HEK293 (cell line): Measurements from ENCODE around the gene HOXD1.

Experiments used
- CTCF ChIA-PET: fragments of 350-600 bp; formaldehyde crosslinking; extraction: SDS; loops from one replicate; lab custom pipeline; 2021; ENCODE audit warnings: antibody characterized with exemption; lab: Yijun Ruan, JAX
- POLR2A ChIA-PET: fragments of 300-600 bp; formaldehyde crosslinking; extraction: SDS; loops from one replicate; lab custom pipeline; 2020; ENCODE audit warnings: antibody characterized with exemption, inconsistent platforms; lab: Yijun Ruan, JAX
- H3K27ac ChIP-seq: fragments of 200-500 bp; sonication (Bioruptor generic); 2 replicates; pipeline ENCODE4 v1.5.1; 2014; ENCODE audit warnings: low read depth, low read length, control low read depth, inconsistent platforms; ENCODE audit errors: extremely low read depth
- H3K36me3 ChIP-seq, 2 experiments: fragments of 200-500 bp in 1 of 2; sonication (Bioruptor generic) in 1 of 2; 1 replicate in 1 of 2; 2 replicates in 1 of 2; pipeline ENCODE4 v1.5.1; 2014 to 2017; ENCODE audit warnings: inconsistent platforms in 2 of 2, low read length in 2 of 2; ENCODE audit not compliant: control insufficient read depth in 2 of 2, insufficient read depth in 1 of 2
- H3K4me1 ChIP-seq: fragments of 200-500 bp; sonication (Bioruptor generic); 2 replicates; pipeline ENCODE4 v1.5.1; 2014; ENCODE audit warnings: mild to moderate bottlenecking, low read length, inconsistent platforms; ENCODE audit not compliant: control insufficient read depth, insufficient read depth
- H3K4me3 ChIP-seq: 2 replicates; pipeline ENCODE4 v1.5.1; 2011; ENCODE audit warnings: low read depth, mild to moderate bottlenecking, control low read depth, low read length, moderate library complexity
- H3K9me3 ChIP-seq: fragments of 200-500 bp; sonication (Bioruptor generic); 2 replicates; pipeline ENCODE4 v1.5.1; 2014; ENCODE audit warnings: low read depth, low read length, inconsistent platforms; ENCODE audit not compliant: control insufficient read depth, insufficient read depth
- ZBTB21 ChIP-seq: fragments of 450-650 bp; formaldehyde crosslinking; IDR thresholded peaks from 2 replicates; pipeline ENCODE4 v1.5.1; 2017; ENCODE audit warnings: missing biosample characterization, missing genetic modification characterization
- ZBTB7A ChIP-seq: fragments of 450-650 bp; formaldehyde crosslinking; IDR thresholded peaks from 2 replicates; pipeline ENCODE4 v1.5.1; 2016; ENCODE audit warnings: low read depth, missing biosample characterization, missing genetic modification characterization
- ZNF114 ChIP-seq: fragments of 450-650 bp; formaldehyde crosslinking; IDR thresholded peaks from 2 replicates; pipeline ENCODE4 v1.5.0; 2017; ENCODE audit warnings: missing biosample characterization, missing genetic modification characterization
- ZNF121 ChIP-seq: fragments of 450-650 bp; formaldehyde crosslinking; IDR thresholded peaks from 2 replicates; pipeline ENCODE4 v1.5.1; 2016; ENCODE audit warnings: missing biosample characterization, missing genetic modification characterization
- ZNF140 ChIP-seq: fragments of 450-650 bp; formaldehyde crosslinking; IDR thresholded peaks from 2 replicates; pipeline ENCODE4 v1.5.1; 2016; ENCODE audit warnings: missing biosample characterization, missing genetic modification characterization
- ZNF184 ChIP-seq: fragments of 450-650 bp; IDR thresholded peaks from 2 replicates; pipeline ENCODE4 v1.5.1; 2018; ENCODE audit warnings: missing biosample characterization, mild to moderate bottlenecking, missing genetic modification characterization
- ZNF211 ChIP-seq: fragments of 450-650 bp; formaldehyde crosslinking; IDR thresholded peaks from 2 replicates; pipeline ENCODE4 v1.5.1; 2016; ENCODE audit warnings: low read depth, missing biosample characterization, missing genetic modification characterization
- ZNF302 ChIP-seq: fragments of 450-650 bp; formaldehyde crosslinking; IDR thresholded peaks from 2 replicates; pipeline ENCODE4 v1.5.1; 2016; ENCODE audit warnings: missing biosample characterization, missing genetic modification characterization, low read depth
- ZNF423 ChIP-seq: fragments of 450-650 bp; formaldehyde crosslinking; IDR thresholded peaks from 2 replicates; pipeline ENCODE4 v1.5.1; 2016; ENCODE audit warnings: missing biosample characterization, missing genetic modification characterization
- ZSCAN23 ChIP-seq: fragments of 450-650 bp; formaldehyde crosslinking; IDR thresholded peaks from 2 replicates; pipeline ENCODE4 v1.5.1; 2016; ENCODE audit warnings: missing biosample characterization, missing genetic modification characterization
- TF ChIP-seq, protein P1 (sequence below): fragments of 450-650 bp; formaldehyde crosslinking; IDR thresholded peaks from 2 replicates; pipeline ENCODE4 v1.5.1; 2017; ENCODE audit warnings: missing biosample characterization, mild to moderate bottlenecking, missing genetic modification characterization, moderate library complexity
- TF ChIP-seq, protein P2 (sequence below): fragments of 450-650 bp; formaldehyde crosslinking; IDR thresholded peaks from 2 replicates; pipeline ENCODE4 v1.5.1; 2017; ENCODE audit warnings: missing biosample characterization, missing genetic modification characterization
- TF ChIP-seq, protein P3 (sequence below): fragments of 450-650 bp; formaldehyde crosslinking; IDR thresholded peaks from 2 replicates; pipeline ENCODE4 v1.5.1; 2017; ENCODE audit warnings: missing biosample characterization, missing genetic modification characterization
- TF ChIP-seq, protein P4 (sequence below): fragments of 450-650 bp; formaldehyde crosslinking; optimal IDR thresholded peaks from 2 replicates; pipeline ENCODE3; 2016; ENCODE audit warnings: missing biosample characterization, mild to moderate bottlenecking, missing genetic modification characterization

HOXD1 gene

DNA sequence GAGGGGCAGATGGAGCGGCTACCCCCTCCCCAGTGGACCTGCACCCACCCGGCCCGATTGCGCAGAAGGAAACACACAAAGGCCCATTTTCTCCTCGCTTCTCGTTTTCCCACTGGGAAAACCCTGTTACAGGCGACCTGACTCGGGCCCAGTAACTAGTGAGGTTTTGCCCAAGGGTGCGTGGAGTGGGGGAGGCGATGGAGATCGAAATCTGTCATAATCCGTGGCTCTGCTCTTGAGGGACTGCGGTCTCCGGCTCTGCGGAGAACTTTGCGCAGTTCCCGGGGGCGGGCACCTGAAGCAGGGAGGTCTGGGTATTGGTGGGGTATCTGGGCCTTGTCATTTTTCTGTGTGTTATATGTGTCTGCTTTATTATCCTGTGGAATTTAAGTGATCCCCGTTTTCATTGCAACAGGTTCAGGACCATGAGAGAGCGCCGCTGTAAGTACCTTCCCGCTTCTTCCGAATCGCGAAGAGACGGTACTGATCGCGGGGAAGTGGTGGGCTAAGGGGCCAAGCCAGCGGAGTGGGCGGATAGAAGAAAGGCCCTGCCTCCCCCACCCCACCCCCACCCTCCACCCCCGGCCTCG is 41.2 kb upstream of the HOXD1 start:
- Histone ChIP-seq H3K4me1 (peaks cover 15% of the 10 kb centered on the region), H3K4me3 (no peak overlapping the region), H3K36me3 (peaks cover 0 to 22% of the 10 kb centered on the region in 2 experiments; a peak in 1 of 3 replicates)
- CTCF ChIA-PET, result no interaction called here
- no peak for TF ChIP-seq ZBTB7A (tag by site-specific recombination)
- TF ChIP-seq, all 188 proteins: peak for 0
- Histone ChIP-seq H3K9me3 (no peaks in the 10 kb centered on the region), H3K27ac (no peak overlapping the region; the same call in 1 of the 2 replicates)
- POLR2A ChIA-PET, result no interaction called here

DNA sequence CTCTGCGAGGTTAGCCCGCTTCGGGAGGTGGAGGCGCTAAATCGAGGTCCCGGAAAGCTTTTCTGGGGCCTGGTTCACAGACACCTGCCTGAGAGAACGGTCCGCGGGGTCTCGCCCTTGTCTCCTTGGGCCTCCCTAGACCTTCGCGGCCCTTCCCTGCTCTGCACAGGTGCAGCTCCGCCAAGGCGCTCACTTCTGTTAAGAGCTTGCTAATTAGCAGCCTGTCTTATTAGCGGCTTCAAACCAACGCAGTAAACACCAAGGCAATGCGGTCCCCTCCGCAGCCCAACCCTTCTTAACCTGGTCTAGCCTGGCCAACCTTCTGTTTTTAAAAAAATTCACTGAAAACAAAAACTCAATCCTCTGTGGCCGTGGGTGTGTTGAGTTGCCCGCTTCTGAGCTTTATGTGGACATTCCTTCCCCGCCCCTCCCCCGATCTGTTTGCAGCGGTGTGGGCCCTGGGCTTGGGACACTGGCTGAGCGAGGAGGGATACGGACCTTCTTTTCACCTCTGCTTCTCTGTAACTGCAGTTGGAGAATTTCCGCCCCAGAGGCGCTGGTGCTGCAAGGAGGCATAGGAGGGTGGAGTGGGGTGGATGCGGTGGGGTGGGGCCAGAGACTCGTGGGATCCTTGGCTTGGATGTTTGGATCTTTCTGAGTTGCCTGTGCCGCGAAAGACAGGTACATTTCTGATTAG is 40.5 kb upstream of the HOXD1 start:
- CTCF ChIA-PET, result interaction anchor here (0.7 to 1.2 kb wide), 2 partner anchors 307 to 407 kb away, joined by 3 read pairs; no protein-coding TSS in a partner anchor
- H3K27ac ChIP-seq, result no peak overlapping the region
- H3K4me1 ChIP-seq, result peaks cover 18% of the 10 kb centered on the region
- no peak for TF ChIP-seq ZNF140 (tag by site-specific recombination)
- TF ChIP-seq ZNF423 (tag by site-specific recombination), result no peak
- no peak for TF ChIP-seq ZNF302 (tag by site-specific recombination)
- TF ChIP-seq, protein P1, sequence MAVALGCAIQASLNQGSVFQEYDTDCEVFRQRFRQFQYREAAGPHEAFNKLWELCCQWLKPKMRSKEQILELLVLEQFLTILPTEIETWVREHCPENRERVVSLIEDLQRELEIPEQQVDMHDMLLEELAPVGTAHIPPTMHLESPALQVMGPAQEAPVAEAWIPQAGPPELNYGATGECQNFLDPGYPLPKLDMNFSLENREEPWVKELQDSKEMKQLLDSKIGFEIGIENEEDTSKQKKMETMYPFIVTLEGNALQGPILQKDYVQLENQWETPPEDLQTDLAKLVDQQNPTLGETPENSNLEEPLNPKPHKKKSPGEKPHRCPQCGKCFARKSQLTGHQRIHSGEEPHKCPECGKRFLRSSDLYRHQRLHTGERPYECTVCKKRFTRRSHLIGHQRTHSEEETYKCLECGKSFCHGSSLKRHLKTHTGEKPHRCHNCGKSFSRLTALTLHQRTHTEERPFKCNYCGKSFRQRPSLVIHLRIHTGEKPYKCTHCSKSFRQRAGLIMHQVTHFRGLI (tag by site-specific recombination), result peak; percentile 71
- TF ChIP-seq ZNF121 (tag by site-specific recombination), result no peak
- TF ChIP-seq, all 188 proteins: peak for 1
- no peaks in the 10 kb centered on the region for H3K9me3 ChIP-seq
- POLR2A ChIA-PET, result interaction anchor here (0.8 kb wide), 1 partner anchor 12 kb away, joined by 3 read pairs; no protein-coding TSS in a partner anchor
- no peak overlapping the region for H3K4me3 ChIP-seq
- H3K36me3 ChIP-seq, result peaks cover 0 to 28% of the 10 kb centered on the region in 2 experiments; a peak in 1 of 3 replicates

DNA sequence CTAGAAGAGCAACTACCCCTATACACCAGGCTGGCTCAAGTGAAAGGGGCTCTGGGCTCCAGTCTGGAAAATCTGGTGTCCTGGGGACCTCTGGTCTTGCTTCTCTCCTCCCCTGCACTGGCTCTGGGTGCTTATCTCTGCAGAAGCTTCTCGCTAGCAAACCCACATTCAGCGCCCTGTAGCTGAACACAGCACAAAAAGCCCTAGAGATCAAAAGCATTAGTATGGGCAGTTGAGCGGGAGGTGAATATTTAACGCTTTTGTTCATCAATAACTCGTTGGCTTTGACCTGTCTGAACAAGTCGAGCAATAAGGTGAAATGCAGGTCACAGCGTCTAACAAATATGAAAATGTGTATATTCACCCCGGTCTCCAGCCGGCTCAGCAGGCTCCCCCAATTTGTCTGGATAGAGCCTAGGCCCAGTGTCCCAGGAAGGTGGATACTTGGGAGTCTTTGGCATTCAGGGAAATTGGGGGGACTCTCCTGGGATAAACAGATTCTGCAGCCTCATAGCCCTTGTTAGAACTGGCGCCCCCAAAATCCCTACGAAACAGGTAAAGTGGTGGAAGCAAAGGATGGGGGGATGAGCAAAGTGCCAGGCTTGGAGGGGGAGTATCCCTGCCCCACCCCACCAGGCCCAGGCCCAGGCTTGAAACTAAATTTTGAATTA is 39.6 kb upstream of the HOXD1 start:
- ChIA-PET CTCF (interaction anchor here (0.7 to 3.2 kb wide), 3 partner anchors 8 to 406 kb away, joined by 3 to 16 read pairs (median 3); no protein-coding TSS in a partner anchor), POLR2A (interaction anchor here (0.8 kb wide), 1 partner anchor 13 kb away, joined by 3 read pairs; no protein-coding TSS in a partner anchor)
- Histone ChIP-seq H3K27ac (no peak overlapping the region), H3K36me3 (peaks cover 0 to 38% of the 10 kb centered on the region in 2 experiments; a peak in 1 of 3 replicates), H3K9me3 (no peaks in the 10 kb centered on the region), H3K4me1 (peaks cover 23% of the 10 kb centered on the region), H3K4me3 (no peak overlapping the region)
- TF ChIP-seq ZNF211 (tag by site-specific recombination) (no peak), ZSCAN23 (tag by site-specific recombination) (no peak), ZBTB21 (no peak), ZNF184 (tag by site-specific recombination) (no peak), ZNF114 (tag by site-specific recombination) (no peak)
- TF ChIP-seq, protein P2, sequence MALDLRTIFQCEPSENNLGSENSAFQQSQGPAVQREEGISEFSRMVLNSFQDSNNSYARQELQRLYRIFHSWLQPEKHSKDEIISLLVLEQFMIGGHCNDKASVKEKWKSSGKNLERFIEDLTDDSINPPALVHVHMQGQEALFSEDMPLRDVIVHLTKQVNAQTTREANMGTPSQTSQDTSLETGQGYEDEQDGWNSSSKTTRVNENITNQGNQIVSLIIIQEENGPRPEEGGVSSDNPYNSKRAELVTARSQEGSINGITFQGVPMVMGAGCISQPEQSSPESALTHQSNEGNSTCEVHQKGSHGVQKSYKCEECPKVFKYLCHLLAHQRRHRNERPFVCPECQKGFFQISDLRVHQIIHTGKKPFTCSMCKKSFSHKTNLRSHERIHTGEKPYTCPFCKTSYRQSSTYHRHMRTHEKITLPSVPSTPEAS, result no peak
- TF ChIP-seq, protein P3, sequence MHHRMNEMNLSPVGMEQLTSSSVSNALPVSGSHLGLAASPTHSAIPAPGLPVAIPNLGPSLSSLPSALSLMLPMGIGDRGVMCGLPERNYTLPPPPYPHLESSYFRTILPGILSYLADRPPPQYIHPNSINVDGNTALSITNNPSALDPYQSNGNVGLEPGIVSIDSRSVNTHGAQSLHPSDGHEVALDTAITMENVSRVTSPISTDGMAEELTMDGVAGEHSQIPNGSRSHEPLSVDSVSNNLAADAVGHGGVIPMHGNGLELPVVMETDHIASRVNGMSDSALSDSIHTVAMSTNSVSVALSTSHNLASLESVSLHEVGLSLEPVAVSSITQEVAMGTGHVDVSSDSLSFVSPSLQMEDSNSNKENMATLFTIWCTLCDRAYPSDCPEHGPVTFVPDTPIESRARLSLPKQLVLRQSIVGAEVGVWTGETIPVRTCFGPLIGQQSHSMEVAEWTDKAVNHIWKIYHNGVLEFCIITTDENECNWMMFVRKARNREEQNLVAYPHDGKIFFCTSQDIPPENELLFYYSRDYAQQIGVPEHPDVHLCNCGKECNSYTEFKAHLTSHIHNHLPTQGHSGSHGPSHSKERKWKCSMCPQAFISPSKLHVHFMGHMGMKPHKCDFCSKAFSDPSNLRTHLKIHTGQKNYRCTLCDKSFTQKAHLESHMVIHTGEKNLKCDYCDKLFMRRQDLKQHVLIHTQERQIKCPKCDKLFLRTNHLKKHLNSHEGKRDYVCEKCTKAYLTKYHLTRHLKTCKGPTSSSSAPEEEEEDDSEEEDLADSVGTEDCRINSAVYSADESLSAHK (tag by site-specific recombination), result no peak
- TF ChIP-seq, protein P4, sequence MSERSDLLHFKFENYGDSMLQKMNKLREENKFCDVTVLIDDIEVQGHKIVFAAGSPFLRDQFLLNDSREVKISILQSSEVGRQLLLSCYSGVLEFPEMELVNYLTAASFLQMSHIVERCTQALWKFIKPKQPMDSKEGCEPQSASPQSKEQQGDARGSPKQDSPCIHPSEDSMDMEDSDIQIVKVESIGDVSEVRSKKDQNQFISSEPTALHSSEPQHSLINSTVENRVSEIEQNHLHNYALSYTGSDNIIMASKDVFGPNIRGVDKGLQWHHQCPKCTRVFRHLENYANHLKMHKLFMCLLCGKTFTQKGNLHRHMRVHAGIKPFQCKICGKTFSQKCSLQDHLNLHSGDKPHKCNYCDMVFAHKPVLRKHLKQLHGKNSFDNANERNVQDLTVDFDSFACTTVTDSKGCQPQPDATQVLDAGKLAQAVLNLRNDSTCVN (tag by site-specific recombination), result no peak
